Epithelial cell of proximal tubule (primary cell): Measurements from ENCODE around the gene FAM114A1. TPM values are rescaled to one million over a fixed set of nuclear protein-coding genes. Genes with fewer than 3 reads are reported as not detected.
A peak's percentile ranks its signal among the peaks of the same experiment; 100 is the strongest.

Experiments
- DNase-seq: peaks from one replicate; pipeline ENCODE4 v3.0.0-alpha.2; 2011; ENCODE audit warnings: low read depth
- H3K4me3 ChIP-seq: 2 replicates; pipeline ENCODE4 v1.5.1; 2011; ENCODE audit warnings: low read depth, mild to moderate bottlenecking, low read length
- CTCF ChIP-seq: conservative IDR thresholded peaks from 2 replicates; pipeline ENCODE4 v1.5.1; 2012; ENCODE audit warnings: low read depth, mild to moderate bottlenecking, low read length
- total RNA-seq: library from RNA; depleted of rRNA; stranded (reverse); fragments of >200 nt; gene quantifications from 2 replicates; pipeline ENCODE4 v1.2.3, GENCODE V29; 2015

Gene FAM114A1
- total RNA-seq, 1 donor from 2014 or later: 61.5 TPM

- no peak for TF ChIP-seq CTCF
- H3K4me3 ChIP-seq: peak overlapping the region; percentile 80
- DNase-seq: no peak
These were observed 704 bp downstream of the FAM114A1 start for GRCh38 chr4:38868059-38868960.

GRCh38 chr4:38869511-38869910 lies 1.9 kb downstream of the FAM114A1 start:
- TF ChIP-seq CTCF: no peak
- H3K4me3 ChIP-seq: no peak overlapping the region
- no peak for DNase-seq

DNA sequence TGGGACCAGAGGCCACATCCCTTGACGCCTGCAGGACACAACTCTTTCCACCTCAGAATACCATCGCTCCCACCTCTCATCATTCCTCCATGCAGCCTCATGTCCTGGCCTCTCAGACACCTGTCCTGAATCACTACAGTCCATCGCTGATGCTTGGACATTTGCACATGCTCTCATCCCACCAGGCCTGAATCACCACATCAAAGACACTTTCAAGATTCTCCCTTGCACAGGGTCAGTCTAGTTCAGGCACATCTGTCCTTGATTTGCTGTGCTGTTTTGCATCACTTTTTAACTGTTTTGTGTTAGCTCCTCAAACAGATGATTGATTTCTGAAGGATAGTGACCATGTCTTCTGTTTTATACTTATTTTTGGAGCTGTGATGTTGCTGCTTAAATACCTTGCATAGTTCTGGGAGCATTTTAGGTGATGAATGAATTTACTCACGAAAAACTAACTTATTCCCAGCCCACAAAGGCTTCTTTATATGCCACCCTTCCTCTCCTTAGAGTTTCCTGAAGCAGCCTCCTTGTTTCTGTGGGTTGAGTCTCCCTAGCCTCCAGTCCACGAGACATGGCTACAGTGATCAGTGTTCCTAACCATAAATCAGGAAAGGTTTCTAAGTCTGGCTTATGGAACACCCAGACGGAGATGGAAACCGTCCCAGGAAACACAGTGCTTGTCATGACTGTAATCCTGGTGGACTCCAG lies 2.6 kb downstream of the FAM114A1 start:
- no peak for DNase-seq
- no peak overlapping the region for H3K4me3 ChIP-seq
- no peak for TF ChIP-seq CTCF

DNA sequence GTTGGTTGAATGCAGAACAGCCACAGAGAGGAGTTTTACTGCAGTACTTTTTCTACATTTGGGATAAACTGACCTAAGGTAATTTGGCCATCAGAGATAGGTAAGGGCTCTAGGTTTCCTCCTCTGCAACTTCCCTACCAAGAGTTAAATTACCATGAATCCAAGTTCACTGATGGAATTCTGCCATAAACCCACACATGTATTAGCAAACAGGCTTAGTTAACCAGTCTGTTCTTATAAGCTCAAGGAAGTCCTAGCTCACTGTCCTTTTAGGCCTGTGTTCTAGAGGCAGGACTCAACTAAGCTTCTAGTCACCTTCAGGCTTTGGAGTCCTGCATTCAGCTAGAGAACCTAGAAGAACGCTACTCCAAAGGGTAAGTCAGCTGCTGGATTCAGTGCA lies 4.0 kb downstream of the FAM114A1 start:
- TF ChIP-seq CTCF: no peak
- no peak for DNase-seq
- no peak overlapping the region for H3K4me3 ChIP-seq

GRCh38 chr4:38872620-38873019 lies 5.0 kb downstream of the FAM114A1 start:
- no peak overlapping the region for H3K4me3 ChIP-seq
- no peak for TF ChIP-seq CTCF
- DNase-seq: no peak

GRCh38 chr4:38873290-38873944 lies 5.8 kb downstream of the FAM114A1 start:
- TF ChIP-seq CTCF: no peak
- no peak for DNase-seq
- no peak overlapping the region for H3K4me3 ChIP-seq
